MM.1S (cell line): ENCODE measurements around the gene TECTB.

Source experiments
- EZH2 ChIP-seq: fragments of 300-600 bp; sonication (generic); optimal IDR thresholded peaks from 2 replicates; pipeline ENCODE3; 2017; ENCODE audit warnings: low read depth, mild to moderate bottlenecking, antibody characterized with exemption, low read length, mixed read lengths
- EZH2phosphoT487 ChIP-seq: fragments of 300-600 bp; sonication (generic); IDR thresholded peaks from 2 replicates; pipeline ENCODE4 v1.6.1; 2018; ENCODE audit warnings: antibody characterized with exemption, low read length
- TF ChIP-seq, protein P1 (sequence below): fragments of 300-600 bp; sonication (generic); IDR thresholded peaks from 2 replicates; pipeline ENCODE4 v1.5.1; 2016; ENCODE audit warnings: antibody characterized with exemption, low read length, mixed read lengths

DNA sequence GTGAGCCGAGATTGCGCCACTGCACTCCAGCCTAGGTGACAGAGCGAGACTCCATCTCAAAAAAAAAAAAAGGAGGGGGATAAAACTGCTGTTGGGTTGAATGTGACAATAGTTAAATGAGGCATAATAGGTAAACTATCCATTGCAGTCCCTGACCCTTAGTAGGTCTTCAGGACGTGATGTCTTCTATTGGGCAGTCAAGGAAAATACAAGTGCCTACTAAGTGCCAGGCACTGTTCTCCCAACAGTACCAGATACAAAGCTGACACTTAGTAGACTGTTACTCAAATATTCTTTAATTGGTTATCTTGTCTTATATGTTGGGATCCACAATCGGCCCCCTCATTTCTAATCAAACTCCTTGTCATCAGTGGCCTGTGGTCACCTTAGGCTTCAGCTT is 63.6 kb downstream of the TECTB start:
- TF ChIP-seq, protein P1, sequence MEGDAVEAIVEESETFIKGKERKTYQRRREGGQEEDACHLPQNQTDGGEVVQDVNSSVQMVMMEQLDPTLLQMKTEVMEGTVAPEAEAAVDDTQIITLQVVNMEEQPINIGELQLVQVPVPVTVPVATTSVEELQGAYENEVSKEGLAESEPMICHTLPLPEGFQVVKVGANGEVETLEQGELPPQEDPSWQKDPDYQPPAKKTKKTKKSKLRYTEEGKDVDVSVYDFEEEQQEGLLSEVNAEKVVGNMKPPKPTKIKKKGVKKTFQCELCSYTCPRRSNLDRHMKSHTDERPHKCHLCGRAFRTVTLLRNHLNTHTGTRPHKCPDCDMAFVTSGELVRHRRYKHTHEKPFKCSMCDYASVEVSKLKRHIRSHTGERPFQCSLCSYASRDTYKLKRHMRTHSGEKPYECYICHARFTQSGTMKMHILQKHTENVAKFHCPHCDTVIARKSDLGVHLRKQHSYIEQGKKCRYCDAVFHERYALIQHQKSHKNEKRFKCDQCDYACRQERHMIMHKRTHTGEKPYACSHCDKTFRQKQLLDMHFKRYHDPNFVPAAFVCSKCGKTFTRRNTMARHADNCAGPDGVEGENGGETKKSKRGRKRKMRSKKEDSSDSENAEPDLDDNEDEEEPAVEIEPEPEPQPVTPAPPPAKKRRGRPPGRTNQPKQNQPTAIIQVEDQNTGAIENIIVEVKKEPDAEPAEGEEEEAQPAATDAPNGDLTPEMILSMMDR = no peak
- TF ChIP-seq EZH2phosphoT487 (no peak), EZH2 (no peak)
